Measurements from ENCODE around the gene GMNC. TPM values are rescaled to one million over a fixed set of nuclear protein-coding genes. Genes with fewer than 3 reads are reported as not detected.

The GMNC gene
- total and polyA plus RNA-seq, 2 experiments from 2014 or later, result not detected

GRCh38 chr3:190848870-190849269 lies 13.6 kb downstream of the GMNC start:
- H3K4me3 ChIP-seq, result no peak overlapping the region
- no peaks in the 10 kb centered on the region for H3F3A ChIP-seq (ENCODE audit: insufficient read depth)
- no peak overlapping the region for H3K4me2 ChIP-seq (ENCODE audit: unreplicated experiment)
- H2AFZ ChIP-seq, result no peak overlapping the region
- H3K27me3 ChIP-seq (replicated peaks; ENCODE audit: insufficient read depth), result no peaks in the 10 kb centered on the region
- no peaks in the 10 kb centered on the region for H3K4me1 ChIP-seq (ENCODE audit: insufficient read depth)
- no peaks in the 10 kb centered on the region for H3K79me2 ChIP-seq (ENCODE audit: insufficient read depth)
- TF ChIP-seq EZH2 (IDR thresholded peaks at IDR 0.05; ENCODE audit: insufficient read depth, poor library complexity, severe bottlenecking), result no peak
- TF ChIP-seq EZH2phosphoT487 (IDR thresholded peaks at IDR 0.05; ENCODE audit: insufficient read depth, low read depth), result no peak
- no peaks in the 10 kb centered on the region for H3K9me2 ChIP-seq (ENCODE audit: insufficient read depth)
- H3K27ac ChIP-seq, result no peak overlapping the region
- in situ Hi-C loops (cut with MboI), result no loop called here
- 31 to 32% methylated on average over 3 of the region's 3 CpGs for WGBS, 2 experiments (ENCODE audit: low coverage in 1 of 2, low lambda C conversion rate in 2 of 2, missing lambda C conversion rate in 2 of 2)
- H3K9ac ChIP-seq, result no peak overlapping the region
- H3K36me3 ChIP-seq (ENCODE audit: low read depth), result no peaks in the 10 kb centered on the region
- no peaks in the 10 kb centered on the region for H3K9me3 ChIP-seq (ENCODE audit: low read depth)
- H4K20me1 ChIP-seq (ENCODE audit: insufficient read depth), result no peaks in the 10 kb centered on the region
- DNase-seq, result peak; percentile 40

GRCh38 chr3:190847436-190847835 lies 15.1 kb downstream of the GMNC start:
- Histone ChIP-seq H3K4me1 (ENCODE audit: insufficient read depth) (no peaks in the 10 kb centered on the region), H3K9ac (no peak overlapping the region), H3K4me3 (no peak overlapping the region), H3K9me3 (ENCODE audit: low read depth) (no peaks in the 10 kb centered on the region), H3K27me3 (replicated peaks; ENCODE audit: insufficient read depth) (no peaks in the 10 kb centered on the region), H2AFZ (no peak overlapping the region), H3K4me2 (ENCODE audit: unreplicated experiment) (no peak overlapping the region), H3K9me2 (ENCODE audit: insufficient read depth) (no peaks in the 10 kb centered on the region), H3K27ac (no peak overlapping the region), H3K79me2 (ENCODE audit: insufficient read depth) (no peaks in the 10 kb centered on the region), H3K36me3 (ENCODE audit: low read depth) (no peaks in the 10 kb centered on the region), H3F3A (ENCODE audit: insufficient read depth) (no peaks in the 10 kb centered on the region), H4K20me1 (ENCODE audit: insufficient read depth) (no peaks in the 10 kb centered on the region)
- in situ Hi-C loops (cut with MboI), result no loop called here
- TF ChIP-seq EZH2 (IDR thresholded peaks at IDR 0.05; ENCODE audit: insufficient read depth, poor library complexity, severe bottlenecking) (no peak), EZH2phosphoT487 (IDR thresholded peaks at IDR 0.05; ENCODE audit: insufficient read depth, low read depth) (no peak)
- no peak for DNase-seq

GRCh38 chr3:190840146-190840545 lies 22.3 kb downstream of the GMNC start:
- no peaks in the 10 kb centered on the region for H3K79me2 ChIP-seq (ENCODE audit: insufficient read depth)
- DNase-seq, result peak; percentile 16
- no peak overlapping the region for H3K27ac ChIP-seq
- H3F3A ChIP-seq (ENCODE audit: insufficient read depth), result no peaks in the 10 kb centered on the region
- no peaks in the 10 kb centered on the region for H3K9me3 ChIP-seq (ENCODE audit: low read depth)
- no peak overlapping the region for H2AFZ ChIP-seq
- H3K27me3 ChIP-seq (replicated peaks; ENCODE audit: insufficient read depth), result no peaks in the 10 kb centered on the region
- no peak overlapping the region for H3K4me3 ChIP-seq
- no peak for TF ChIP-seq EZH2 (IDR thresholded peaks at IDR 0.05; ENCODE audit: insufficient read depth, poor library complexity, severe bottlenecking)
- no peak for TF ChIP-seq EZH2phosphoT487 (IDR thresholded peaks at IDR 0.05; ENCODE audit: insufficient read depth, low read depth)
- in situ Hi-C loops (cut with MboI), result no loop called here
- H3K36me3 ChIP-seq (ENCODE audit: low read depth), result no peaks in the 10 kb centered on the region
- no peak overlapping the region for H3K9ac ChIP-seq
- no peaks in the 10 kb centered on the region for H3K9me2 ChIP-seq (ENCODE audit: insufficient read depth)
- H3K4me1 ChIP-seq (ENCODE audit: insufficient read depth), result no peaks in the 10 kb centered on the region
- WGBS, 2 experiments (ENCODE audit: low coverage in 1 of 2, low lambda C conversion rate in 2 of 2, missing lambda C conversion rate in 2 of 2), result 20 to 36% methylated on average over 4 of the region's 4 CpGs
- no peak overlapping the region for H3K4me2 ChIP-seq (ENCODE audit: unreplicated experiment)
- H4K20me1 ChIP-seq (ENCODE audit: insufficient read depth), result no peaks in the 10 kb centered on the region

GRCh38 chr3:190831225-190831624 lies 31.3 kb downstream of the GMNC start:
- in situ Hi-C loops (cut with MboI), result no loop called here
- H3K79me2 ChIP-seq (ENCODE audit: insufficient read depth), result no peaks in the 10 kb centered on the region
- no peaks in the 10 kb centered on the region for H4K20me1 ChIP-seq (ENCODE audit: insufficient read depth)
- TF ChIP-seq EZH2phosphoT487 (IDR thresholded peaks at IDR 0.05; ENCODE audit: insufficient read depth, low read depth) (no peak), EZH2 (IDR thresholded peaks at IDR 0.05; ENCODE audit: insufficient read depth, poor library complexity, severe bottlenecking) (no peak)
- H3K36me3 ChIP-seq (ENCODE audit: low read depth), result no peaks in the 10 kb centered on the region
- 49% methylated on average over 7 to 8 of the region's 8 CpGs for WGBS, 2 experiments (ENCODE audit: low coverage in 1 of 2, low lambda C conversion rate in 2 of 2, missing lambda C conversion rate in 2 of 2)
- no peak for DNase-seq
- no peaks in the 10 kb centered on the region for H3K27me3 ChIP-seq (replicated peaks; ENCODE audit: insufficient read depth)
- no peaks in the 10 kb centered on the region for H3K4me1 ChIP-seq (ENCODE audit: insufficient read depth)
- no peak overlapping the region for H2AFZ ChIP-seq
- H3K9me3 ChIP-seq (ENCODE audit: low read depth), result no peaks in the 10 kb centered on the region
- H3K9ac ChIP-seq, result no peak overlapping the region
- H3K4me2 ChIP-seq (ENCODE audit: unreplicated experiment), result no peak overlapping the region
- H3K4me3 ChIP-seq, result no peak overlapping the region
- no peaks in the 10 kb centered on the region for H3K9me2 ChIP-seq (ENCODE audit: insufficient read depth)
- H3F3A ChIP-seq (ENCODE audit: insufficient read depth), result no peaks in the 10 kb centered on the region
- H3K27ac ChIP-seq, result no peak overlapping the region

GRCh38 chr3:190830031-190830430 lies 32.5 kb downstream of the GMNC start:
- no peak overlapping the region for H3K9ac ChIP-seq
- H4K20me1 ChIP-seq (ENCODE audit: insufficient read depth), result no peaks in the 10 kb centered on the region
- no peak overlapping the region for H3K27ac ChIP-seq
- no peaks in the 10 kb centered on the region for H3K4me1 ChIP-seq (ENCODE audit: insufficient read depth)
- no peaks in the 10 kb centered on the region for H3K79me2 ChIP-seq (ENCODE audit: insufficient read depth)
- H3K4me3 ChIP-seq, result no peak overlapping the region
- in situ Hi-C loops (cut with MboI), result no loop called here
- H3K9me3 ChIP-seq (ENCODE audit: low read depth), result no peaks in the 10 kb centered on the region
- DNase-seq, result no peak
- no peak overlapping the region for H3K4me2 ChIP-seq (ENCODE audit: unreplicated experiment)
- TF ChIP-seq EZH2 (IDR thresholded peaks at IDR 0.05; ENCODE audit: insufficient read depth, poor library complexity, severe bottlenecking) (no peak), EZH2phosphoT487 (IDR thresholded peaks at IDR 0.05; ENCODE audit: insufficient read depth, low read depth) (no peak)
- H3K36me3 ChIP-seq (ENCODE audit: low read depth), result no peaks in the 10 kb centered on the region
- no peaks in the 10 kb centered on the region for H3K27me3 ChIP-seq (replicated peaks; ENCODE audit: insufficient read depth)
- H3F3A ChIP-seq (ENCODE audit: insufficient read depth), result no peaks in the 10 kb centered on the region
- H2AFZ ChIP-seq, result no peak overlapping the region
- 64 to 74% methylated on average over 5 of the region's 5 CpGs for WGBS, 2 experiments (ENCODE audit: low coverage in 1 of 2, low lambda C conversion rate in 2 of 2, missing lambda C conversion rate in 2 of 2)
- H3K9me2 ChIP-seq (ENCODE audit: insufficient read depth), result no peaks in the 10 kb centered on the region

All from GM23248 (cell line).